Neural progenitor cell (in vitro differentiated cells): ENCODE measurements around the gene SNAP25.

Experiments
- EZH2 ChIP-seq: fragments of 200-600 bp; sonication (generic); IDR thresholded peaks from 2 replicates; pipeline ENCODE4 v1.6.1; 2017; ENCODE audit warnings: antibody characterized with exemption, mild to moderate bottlenecking, moderate library complexity
- EZH2phosphoT487 ChIP-seq: fragments of 200-600 bp; sonication (generic); IDR thresholded peaks from 2 replicates; pipeline ENCODE4 v1.6.1; 2017; ENCODE audit warnings: antibody characterized with exemption
- TF ChIP-seq, protein P1 (sequence below): fragments of 200-600 bp; sonication (generic); IDR thresholded peaks from 2 replicates; pipeline ENCODE4 v1.5.1; 2017; ENCODE audit warnings: antibody characterized with exemption, mild to moderate bottlenecking

DNA sequence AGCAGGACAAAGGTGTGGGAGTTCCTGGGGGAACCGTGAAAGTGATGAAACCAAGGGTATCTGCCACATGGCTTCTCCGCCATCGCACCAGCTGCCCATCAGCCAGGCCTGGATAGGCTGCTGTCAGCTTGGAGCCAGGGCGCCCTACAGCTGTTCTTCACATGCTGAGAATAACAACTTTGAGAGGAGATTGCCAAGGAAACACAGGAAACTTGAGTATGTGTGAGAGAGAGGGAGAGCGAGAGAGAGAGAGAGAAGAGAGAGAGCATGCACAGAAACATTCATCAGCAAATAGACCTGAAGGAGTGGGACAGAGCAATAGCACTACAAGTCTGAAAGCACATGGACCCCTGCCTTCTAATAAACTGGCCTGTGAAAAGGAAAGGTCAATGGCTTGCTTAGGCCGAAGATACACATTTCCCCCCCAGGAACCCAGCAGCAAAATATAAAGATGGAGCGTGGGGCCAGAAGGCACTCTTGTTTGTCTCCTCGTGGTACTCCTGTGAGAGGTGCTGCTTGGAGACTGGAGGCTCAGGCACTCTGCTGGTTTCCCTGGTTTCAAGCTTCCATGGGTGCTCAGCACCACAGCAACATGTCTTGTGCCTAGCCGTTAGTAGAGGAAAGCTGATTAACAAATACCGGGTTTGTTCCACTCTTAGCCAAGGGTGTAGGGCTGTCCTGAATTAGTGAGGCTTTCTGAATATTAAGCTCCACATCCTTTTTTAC lies 53.0 kb downstream of the SNAP25 start:
- TF ChIP-seq EZH2phosphoT487, result no peak
- TF ChIP-seq, protein P1, sequence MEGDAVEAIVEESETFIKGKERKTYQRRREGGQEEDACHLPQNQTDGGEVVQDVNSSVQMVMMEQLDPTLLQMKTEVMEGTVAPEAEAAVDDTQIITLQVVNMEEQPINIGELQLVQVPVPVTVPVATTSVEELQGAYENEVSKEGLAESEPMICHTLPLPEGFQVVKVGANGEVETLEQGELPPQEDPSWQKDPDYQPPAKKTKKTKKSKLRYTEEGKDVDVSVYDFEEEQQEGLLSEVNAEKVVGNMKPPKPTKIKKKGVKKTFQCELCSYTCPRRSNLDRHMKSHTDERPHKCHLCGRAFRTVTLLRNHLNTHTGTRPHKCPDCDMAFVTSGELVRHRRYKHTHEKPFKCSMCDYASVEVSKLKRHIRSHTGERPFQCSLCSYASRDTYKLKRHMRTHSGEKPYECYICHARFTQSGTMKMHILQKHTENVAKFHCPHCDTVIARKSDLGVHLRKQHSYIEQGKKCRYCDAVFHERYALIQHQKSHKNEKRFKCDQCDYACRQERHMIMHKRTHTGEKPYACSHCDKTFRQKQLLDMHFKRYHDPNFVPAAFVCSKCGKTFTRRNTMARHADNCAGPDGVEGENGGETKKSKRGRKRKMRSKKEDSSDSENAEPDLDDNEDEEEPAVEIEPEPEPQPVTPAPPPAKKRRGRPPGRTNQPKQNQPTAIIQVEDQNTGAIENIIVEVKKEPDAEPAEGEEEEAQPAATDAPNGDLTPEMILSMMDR, result no peak
- TF ChIP-seq EZH2, result no peak
